Fibroblast of pulmonary artery (primary cell): ENCODE results near the gene HOXC6.

ENCODE experiments used
- DNase-seq: peaks from one replicate; pipeline ENCODE4 v3.0.0-alpha.2; 2010; ENCODE audit warnings: low read depth
- H3K4me3 ChIP-seq: replicated peaks from 2 replicates; pipeline ENCODE4 v1.5.1; 2011; ENCODE audit warnings: low read depth, mild to moderate bottlenecking, control low read depth, low read length, moderate library complexity
- CTCF ChIP-seq: IDR thresholded peaks from 2 replicates; pipeline ENCODE4 v1.5.1; 2011; ENCODE audit warnings: mild to moderate bottlenecking, control low read depth, low read length, inconsistent platforms; ENCODE audit errors: missing control alignments

The HOXC6 gene

DNA sequence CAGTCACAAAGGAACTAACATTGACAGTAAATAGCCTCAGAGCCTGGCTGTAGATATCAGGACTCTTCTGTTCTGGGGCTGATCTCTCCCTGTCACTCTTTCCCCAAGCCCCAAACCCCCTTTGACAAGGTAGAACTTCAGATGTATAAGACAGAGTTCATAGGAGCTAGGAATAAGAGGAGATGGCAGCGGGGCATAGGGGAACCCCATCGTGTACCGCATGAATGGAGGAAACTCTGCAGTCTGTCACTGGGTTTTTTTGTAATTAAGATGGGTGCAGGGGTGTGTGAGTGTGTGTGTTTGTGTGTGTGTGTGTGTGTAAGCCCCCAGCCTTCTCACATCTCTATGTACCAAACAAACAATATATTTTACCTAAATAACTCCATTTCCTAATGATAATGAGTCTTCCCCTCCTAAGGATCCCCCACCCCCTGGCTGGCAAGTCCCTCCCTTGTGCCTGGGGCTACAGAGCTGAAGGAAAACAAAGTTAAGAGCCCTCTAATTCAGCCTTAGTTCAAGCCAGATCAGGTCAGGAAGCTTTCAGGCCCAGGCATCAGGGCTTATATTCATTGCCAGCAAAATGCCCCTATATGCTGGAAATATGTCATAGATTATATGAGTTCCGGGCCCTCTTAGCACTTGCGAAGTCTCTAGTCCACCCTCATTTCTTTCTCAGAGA lies 16.3 kb downstream of the HOXC6 start:
- no peak for TF ChIP-seq CTCF
- no peak overlapping the region for H3K4me3 ChIP-seq
- DNase-seq = no peak

DNA sequence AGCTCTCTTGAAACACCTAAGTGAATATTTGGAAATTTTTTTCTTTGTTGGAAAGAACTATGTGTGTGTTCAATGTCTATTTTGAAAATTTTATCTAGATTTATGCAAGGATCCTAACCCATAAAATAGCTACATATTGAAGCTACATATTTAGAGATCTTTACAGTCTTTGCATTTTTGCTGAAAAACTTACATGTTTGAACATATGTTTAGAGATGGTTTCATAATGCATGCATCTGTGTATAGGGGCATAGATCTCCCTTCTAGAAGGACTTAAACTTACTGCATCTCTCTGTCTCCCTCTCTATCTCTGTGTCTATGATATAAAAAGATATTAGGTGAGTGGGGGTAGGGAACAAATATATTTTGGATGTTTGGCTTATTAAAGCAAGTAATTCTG lies 17.2 kb downstream of the HOXC6 start:
- DNase-seq = no peak
- no peak for TF ChIP-seq CTCF
- no peak overlapping the region for H3K4me3 ChIP-seq

- no peak for DNase-seq
- no peak overlapping the region for H3K4me3 ChIP-seq
- TF ChIP-seq CTCF = no peak
Observed at GRCh38 chr12:54045868-54046521, 17.8 kb downstream of the HOXC6 start.

- TF ChIP-seq CTCF = no peak
- DNase-seq = no peak
- no peak overlapping the region for H3K4me3 ChIP-seq
Observed at GRCh38 chr12:54046809-54047159, 18.5 kb downstream of the HOXC6 start.

DNA sequence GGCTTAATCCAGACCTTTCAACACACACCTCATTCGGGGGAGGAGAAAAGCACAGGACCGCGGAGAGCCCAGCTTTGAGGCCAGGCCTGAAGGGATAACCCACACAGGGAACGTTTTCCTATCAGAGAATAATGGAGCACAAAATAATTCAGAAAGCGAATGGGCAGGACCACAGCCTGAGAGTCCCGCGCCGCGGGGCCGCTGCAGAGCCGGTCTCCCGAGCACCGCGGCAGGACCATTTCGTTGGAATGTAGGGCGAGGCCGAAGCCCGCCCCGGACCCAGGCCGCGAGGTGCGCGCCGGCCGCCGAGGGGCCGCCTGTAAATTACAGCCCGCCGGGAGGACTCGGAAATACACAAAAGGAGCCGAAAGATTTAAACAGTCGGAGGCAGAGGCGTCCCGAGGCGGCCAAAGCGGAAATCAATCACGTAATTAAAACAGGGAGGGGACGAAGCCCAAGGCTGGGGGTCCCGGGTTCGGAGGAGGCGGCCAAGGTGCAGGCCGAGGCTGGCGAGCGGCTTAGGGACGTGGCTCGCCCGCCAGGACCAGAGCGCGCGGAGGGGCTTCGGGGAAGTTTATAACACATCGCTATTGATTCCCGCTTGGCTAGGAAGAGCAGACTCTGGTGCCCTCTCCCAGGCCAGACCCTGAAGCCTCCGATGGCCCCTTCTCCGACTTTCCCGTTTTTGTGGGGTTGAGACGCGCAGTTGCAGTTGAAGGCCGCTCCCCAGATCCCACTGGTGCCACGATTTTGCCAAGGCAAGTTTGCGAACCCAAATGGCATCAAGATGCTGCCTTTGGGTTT lies 19.1 kb downstream of the HOXC6 start:
- H3K4me3 ChIP-seq = no peak overlapping the region
- DNase-seq = no peak
- TF ChIP-seq CTCF = no peak

DNA sequence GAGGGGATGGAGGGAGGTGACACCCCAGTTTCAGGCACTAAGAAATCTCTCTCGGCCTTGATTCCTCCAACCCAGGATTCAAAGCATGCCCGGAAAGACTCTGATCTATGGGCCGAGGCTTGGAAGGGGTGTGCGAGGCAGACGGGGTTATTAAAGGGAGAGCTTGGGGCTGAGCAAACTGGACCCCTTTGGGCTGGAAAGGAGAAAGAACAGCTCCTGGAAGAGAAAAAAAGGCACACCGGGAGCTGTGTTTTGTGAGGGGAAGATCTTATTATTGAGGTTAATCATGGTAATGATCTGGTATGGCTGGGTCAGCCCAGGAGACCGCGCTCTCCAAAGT lies 19.7 kb downstream of the HOXC6 start:
- DNase-seq = no peak
- no peak overlapping the region for H3K4me3 ChIP-seq

More for the DNA sequence above, 19.7 kb downstream of the HOXC6 start:
- no peak for TF ChIP-seq CTCF
